ENCODE results near the gene BRI3. TPM values are rescaled to one million over a fixed set of nuclear protein-coding genes. Genes with fewer than 3 reads are reported as not detected.

BRI3 gene
- total and polyA plus RNA-seq, 2 experiments from 2014 or later: 73.3 to 195 TPM

- WGBS, 2 experiments (ENCODE audit: low coverage in 1 of 2, low lambda C conversion rate in 2 of 2, missing lambda C conversion rate in 2 of 2): 46 to 48% methylated on average over 28 of the region's 28 CpGs
- Histone ChIP-seq H3K9me3 (ENCODE audit: low read depth) (no peaks in the 10 kb centered on the region), H3K36me3 (ENCODE audit: low read depth) (no peaks in the 10 kb centered on the region), H2AFZ (no peak overlapping the region), H3K4me1 (ENCODE audit: insufficient read depth) (peaks cover 2% of the 10 kb centered on the region; the same call in 1 of the 2 replicates), H3K4me2 (ENCODE audit: unreplicated experiment) (no peak overlapping the region), H3K27me3 (replicated peaks; ENCODE audit: insufficient read depth) (no peaks in the 10 kb centered on the region), H3K79me2 (ENCODE audit: insufficient read depth) (no peaks in the 10 kb centered on the region), H4K20me1 (ENCODE audit: insufficient read depth) (no peaks in the 10 kb centered on the region), H3K4me3 (no peak overlapping the region), H3K27ac (no peak overlapping the region), H3F3A (ENCODE audit: insufficient read depth) (peaks cover 3% of the 10 kb centered on the region; the same call in 1 of the 2 replicates), H3K9me2 (ENCODE audit: insufficient read depth) (no peaks in the 10 kb centered on the region), H3K9ac (no peak overlapping the region)
- TF ChIP-seq EZH2 (IDR thresholded peaks at IDR 0.05; ENCODE audit: insufficient read depth, poor library complexity, severe bottlenecking) (no peak), EZH2phosphoT487 (IDR thresholded peaks at IDR 0.05; ENCODE audit: insufficient read depth, low read depth) (no peak)
- peak; percentile 24 for DNase-seq
- in situ Hi-C loops (cut with MboI): loop anchor here (25.0 kb wide), 1 partner anchor 514 kb away; no protein-coding TSS in a partner anchor
Observed at GRCh38 chr7:98323597-98324322, 42.3 kb downstream of the BRI3 start.

GRCh38 chr7:98324782-98325181, 43.3 kb downstream of the BRI3 start:
- in situ Hi-C loops (cut with MboI): loop anchor here (25.0 kb wide), 1 partner anchor 513 kb away; no protein-coding TSS in a partner anchor
- H3K4me1 ChIP-seq (ENCODE audit: insufficient read depth): peaks cover 13% of the 10 kb centered on the region
- no peak for DNase-seq
- H2AFZ ChIP-seq: no peak overlapping the region
- no peak overlapping the region for H3K9ac ChIP-seq
- H4K20me1 ChIP-seq (ENCODE audit: insufficient read depth): no peaks in the 10 kb centered on the region
- H3K27ac ChIP-seq: no peak overlapping the region
- no peaks in the 10 kb centered on the region for H3K79me2 ChIP-seq (ENCODE audit: insufficient read depth)
- H3K4me2 ChIP-seq (ENCODE audit: unreplicated experiment): no peak overlapping the region
- H3K9me2 ChIP-seq (ENCODE audit: insufficient read depth): no peaks in the 10 kb centered on the region
- H3K36me3 ChIP-seq (ENCODE audit: low read depth): no peaks in the 10 kb centered on the region
- no peaks in the 10 kb centered on the region for H3K27me3 ChIP-seq (replicated peaks; ENCODE audit: insufficient read depth)
- 77 to 81% methylated on average over 6 of the region's 6 CpGs for WGBS, 2 experiments (ENCODE audit: low coverage in 1 of 2, low lambda C conversion rate in 2 of 2, missing lambda C conversion rate in 2 of 2)
- no peak overlapping the region for H3K4me3 ChIP-seq
- TF ChIP-seq EZH2 (IDR thresholded peaks at IDR 0.05; ENCODE audit: insufficient read depth, poor library complexity, severe bottlenecking) (no peak), EZH2phosphoT487 (IDR thresholded peaks at IDR 0.05; ENCODE audit: insufficient read depth, low read depth) (no peak)
- H3K9me3 ChIP-seq (ENCODE audit: low read depth): no peaks in the 10 kb centered on the region
- H3F3A ChIP-seq (ENCODE audit: insufficient read depth): peaks cover 8% of the 10 kb centered on the region; the same call in 1 of the 2 replicates

- peak overlapping the region; percentile 36 for H3K4me2 ChIP-seq (ENCODE audit: unreplicated experiment)
- no peaks in the 10 kb centered on the region for H3K36me3 ChIP-seq (ENCODE audit: low read depth)
- peaks cover 8% of the 10 kb centered on the region; the same call in 1 of the 2 replicates for H3F3A ChIP-seq (ENCODE audit: insufficient read depth)
- H3K4me3 ChIP-seq: peak overlapping the region; percentile 19; the same call in 1 of the 2 replicates
- peak overlapping the region; percentile 45 for H3K9ac ChIP-seq
- peak overlapping the region; percentile 71 for H2AFZ ChIP-seq
- in situ Hi-C loops (cut with MboI): no loop called here
- DNase-seq: no peak
- TF ChIP-seq EZH2phosphoT487 (IDR thresholded peaks at IDR 0.05; ENCODE audit: insufficient read depth, low read depth) (no peak), EZH2 (IDR thresholded peaks at IDR 0.05; ENCODE audit: insufficient read depth, poor library complexity, severe bottlenecking) (no peak)
- no peaks in the 10 kb centered on the region for H3K79me2 ChIP-seq (ENCODE audit: insufficient read depth)
- H3K9me3 ChIP-seq (ENCODE audit: low read depth): no peaks in the 10 kb centered on the region
- no peaks in the 10 kb centered on the region for H3K27me3 ChIP-seq (replicated peaks; ENCODE audit: insufficient read depth)
- no peaks in the 10 kb centered on the region for H3K9me2 ChIP-seq (ENCODE audit: insufficient read depth)
- WGBS, 2 experiments (ENCODE audit: low coverage in 1 of 2, low lambda C conversion rate in 2 of 2, missing lambda C conversion rate in 2 of 2): 58 to 66% methylated on average over 14 of the region's 14 CpGs
- peak overlapping the region; percentile 53 for H3K27ac ChIP-seq
- no peaks in the 10 kb centered on the region for H4K20me1 ChIP-seq (ENCODE audit: insufficient read depth)
- peaks cover 18% of the 10 kb centered on the region for H3K4me1 ChIP-seq (ENCODE audit: insufficient read depth)
Observed at GRCh38 chr7:98329100-98329790, 47.8 kb downstream of the BRI3 start.

- H3K9me2 ChIP-seq (ENCODE audit: insufficient read depth): no peaks in the 10 kb centered on the region
- peak overlapping the region; percentile 71 for H2AFZ ChIP-seq
- H4K20me1 ChIP-seq (ENCODE audit: insufficient read depth): no peaks in the 10 kb centered on the region
- WGBS, 2 experiments (ENCODE audit: low coverage in 1 of 2, low lambda C conversion rate in 2 of 2, missing lambda C conversion rate in 2 of 2): 36 to 38% methylated on average over 9 of the region's 9 CpGs
- peaks cover 8% of the 10 kb centered on the region; the same call in 1 of the 2 replicates for H3F3A ChIP-seq (ENCODE audit: insufficient read depth)
- in situ Hi-C loops (cut with MboI): no loop called here
- peaks cover 18% of the 10 kb centered on the region for H3K4me1 ChIP-seq (ENCODE audit: insufficient read depth)
- H3K27ac ChIP-seq: peak overlapping the region; percentile 53
- no peaks in the 10 kb centered on the region for H3K9me3 ChIP-seq (ENCODE audit: low read depth)
- peak overlapping the region; percentile 45 for H3K9ac ChIP-seq
- H3K27me3 ChIP-seq (replicated peaks; ENCODE audit: insufficient read depth): no peaks in the 10 kb centered on the region
- H3K36me3 ChIP-seq (ENCODE audit: low read depth): no peaks in the 10 kb centered on the region
- peak; percentile 68 for DNase-seq
- peak overlapping the region; percentile 19; the same call in 1 of the 2 replicates for H3K4me3 ChIP-seq
- TF ChIP-seq EZH2 (IDR thresholded peaks at IDR 0.05; ENCODE audit: insufficient read depth, poor library complexity, severe bottlenecking): no peak
- H3K4me2 ChIP-seq (ENCODE audit: unreplicated experiment): peak overlapping the region; percentile 36
- no peaks in the 10 kb centered on the region for H3K79me2 ChIP-seq (ENCODE audit: insufficient read depth)
Observed at GRCh38 chr7:98329791-98330373, 48.4 kb downstream of the BRI3 start.
